ENCODE results near the gene ZIC1.

The ZIC1 gene

GRCh38 chr3:147411815-147412241 is 2.7 kb downstream of the ZIC1 start:
- no peak for DNase-seq

DNA sequence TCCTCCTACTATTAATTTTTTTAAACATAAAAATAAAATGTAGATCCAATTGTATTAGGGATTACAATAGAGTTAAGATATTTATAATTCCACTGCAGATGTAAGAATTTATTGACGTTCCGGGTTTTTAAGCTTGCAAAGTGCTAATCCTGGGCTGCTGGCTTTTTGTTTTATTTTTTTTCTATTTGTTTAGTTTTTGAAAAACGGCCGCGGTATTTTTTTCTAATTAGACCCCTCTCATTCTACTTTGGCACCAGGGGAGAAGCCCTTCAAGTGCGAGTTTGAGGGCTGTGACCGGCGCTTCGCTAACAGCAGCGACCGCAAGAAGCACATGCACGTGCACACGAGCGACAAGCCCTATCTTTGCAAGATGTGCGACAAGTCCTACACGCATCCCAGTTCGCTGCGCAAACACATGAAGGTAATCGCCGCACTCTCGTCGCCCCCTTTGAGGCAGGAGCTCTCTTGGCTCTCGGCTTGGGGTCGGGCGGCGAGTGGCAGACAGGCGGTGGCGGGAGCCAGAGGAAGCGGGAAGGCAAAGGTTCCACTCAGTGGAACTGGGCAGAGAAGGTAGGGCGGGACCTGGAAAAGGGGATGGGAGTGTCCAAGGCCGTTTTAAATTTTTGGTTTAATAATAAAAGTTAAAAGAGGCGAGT is 3.2 kb downstream of the ZIC1 start:
- no peak for DNase-seq

GRCh38 chr3:147412917-147413685 is 3.9 kb downstream of the ZIC1 start:
- no peak for DNase-seq

GRCh38 chr3:147413686-147414389 is 4.7 kb downstream of the ZIC1 start:
- no peak for DNase-seq

GRCh38 chr3:147414390-147415138 is 5.4 kb downstream of the ZIC1 start:
- no peak for DNase-seq

- no peak for DNase-seq
Observed at GRCh38 chr3:147415286-147415685, 6.1 kb downstream of the ZIC1 start.

DNA sequence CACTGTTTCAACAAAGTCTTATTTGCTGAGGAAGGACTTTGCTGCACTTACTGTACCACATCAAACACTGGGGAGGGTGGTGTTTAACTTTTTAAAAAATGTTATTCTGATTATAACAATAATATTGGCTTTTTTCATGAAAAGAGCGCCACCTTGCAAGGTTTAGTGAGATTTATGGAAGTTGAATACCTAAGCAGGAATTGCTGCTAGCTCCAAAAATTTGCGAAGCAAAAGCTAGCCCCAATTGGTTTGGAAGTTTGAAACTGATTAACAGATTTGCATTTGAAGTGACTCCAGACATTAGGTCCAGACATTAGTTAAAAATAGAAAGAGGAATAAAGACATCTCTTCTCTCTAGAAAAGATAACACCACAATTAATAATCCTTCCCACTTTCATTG is 6.7 kb downstream of the ZIC1 start:
- no peak for DNase-seq

DNA sequence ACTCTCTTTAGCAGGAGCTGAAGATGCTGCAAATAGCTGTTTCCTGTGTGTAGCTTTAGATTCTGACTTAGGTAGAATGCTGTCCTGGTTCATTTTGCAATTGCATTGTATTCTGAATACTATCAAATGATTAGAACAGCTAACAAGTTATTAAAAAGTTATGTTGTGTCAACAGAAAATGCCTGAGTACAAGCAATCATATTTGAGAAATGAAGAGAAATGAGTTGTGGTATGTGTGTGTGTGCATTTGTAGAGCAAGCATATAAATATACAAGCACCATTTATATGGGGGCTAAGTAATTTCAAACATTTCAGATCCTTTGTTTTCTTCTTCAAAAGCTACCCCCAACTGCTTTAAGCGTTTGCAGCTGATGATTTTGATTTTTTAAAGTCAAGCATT is 7.8 kb downstream of the ZIC1 start:
- DNase-seq, result no peak

- no peak for DNase-seq
Observed at GRCh38 chr3:147417551-147418295, 8.6 kb downstream of the ZIC1 start.

DNA sequence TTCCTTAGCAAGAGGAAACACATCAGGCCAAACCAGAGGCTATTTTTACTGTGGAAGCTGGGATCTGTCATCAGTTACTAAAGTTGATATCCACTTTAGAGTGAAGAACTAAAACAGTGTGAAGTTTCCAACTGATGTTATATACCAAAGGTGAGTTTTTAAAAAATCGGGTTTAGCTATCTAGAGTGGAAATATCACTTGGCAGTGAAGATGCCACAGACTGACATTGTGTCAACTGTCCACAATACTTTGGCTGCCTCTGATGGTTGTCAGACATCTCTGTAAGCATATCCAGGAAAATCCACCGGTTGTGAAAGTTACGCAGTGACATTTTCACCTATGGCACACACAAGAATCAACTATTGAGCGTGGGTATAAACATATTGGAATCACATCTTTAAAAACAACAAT is 9.2 kb downstream of the ZIC1 start:
- DNase-seq, result no peak

GRCh38 chr3:147418808-147419701 is 9.9 kb downstream of the ZIC1 start:
- DNase-seq, result no peak

DNA sequence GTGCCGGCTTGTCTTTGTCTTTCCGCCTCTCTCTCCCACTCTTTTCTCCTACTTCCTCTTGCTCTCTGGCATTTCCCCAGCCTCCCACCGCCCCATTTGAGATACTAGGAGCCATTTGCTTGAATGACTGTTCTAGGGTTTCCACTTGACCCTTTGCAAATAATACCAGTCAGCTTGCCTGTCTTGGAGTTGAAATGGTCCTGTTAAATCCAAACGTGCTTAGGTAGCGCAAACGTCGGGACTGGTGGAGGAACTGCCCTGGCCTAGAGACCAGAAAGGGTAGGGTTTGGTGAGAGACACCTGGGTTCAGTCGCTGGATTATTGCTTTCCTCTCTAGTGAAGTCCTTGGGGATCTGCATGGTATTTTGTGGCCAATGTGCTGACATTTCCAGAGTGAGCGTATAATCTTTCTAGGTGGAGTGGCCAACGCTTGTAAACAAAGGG is 10.6 kb downstream of the ZIC1 start:
- no peak for DNase-seq

- no peak for DNase-seq
Observed at GRCh38 chr3:147420353-147421183, 11.4 kb downstream of the ZIC1 start.

- DNase-seq, result no peak
Observed at GRCh38 chr3:147421184-147421912, 12.2 kb downstream of the ZIC1 start.

DNA sequence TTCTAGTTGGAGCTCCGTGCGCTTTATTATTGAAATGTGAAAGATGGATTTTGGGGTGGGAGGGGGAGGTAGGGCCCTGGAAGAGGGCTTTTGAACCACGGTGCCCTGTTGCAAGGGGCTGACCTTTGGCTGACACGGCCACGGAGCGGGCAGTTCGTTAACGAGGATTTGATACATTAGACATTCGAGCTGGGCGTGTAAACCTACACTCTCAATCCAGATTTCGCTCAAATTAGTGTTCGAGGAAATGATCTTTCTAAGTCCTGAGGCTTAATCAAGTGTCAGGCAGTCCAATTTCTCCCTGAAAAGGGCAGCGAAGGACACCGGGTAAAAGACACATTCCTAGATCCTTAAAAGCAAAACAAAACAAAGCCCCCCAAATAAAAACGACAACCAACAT is 13.0 kb downstream of the ZIC1 start:
- no peak for DNase-seq

DNA sequence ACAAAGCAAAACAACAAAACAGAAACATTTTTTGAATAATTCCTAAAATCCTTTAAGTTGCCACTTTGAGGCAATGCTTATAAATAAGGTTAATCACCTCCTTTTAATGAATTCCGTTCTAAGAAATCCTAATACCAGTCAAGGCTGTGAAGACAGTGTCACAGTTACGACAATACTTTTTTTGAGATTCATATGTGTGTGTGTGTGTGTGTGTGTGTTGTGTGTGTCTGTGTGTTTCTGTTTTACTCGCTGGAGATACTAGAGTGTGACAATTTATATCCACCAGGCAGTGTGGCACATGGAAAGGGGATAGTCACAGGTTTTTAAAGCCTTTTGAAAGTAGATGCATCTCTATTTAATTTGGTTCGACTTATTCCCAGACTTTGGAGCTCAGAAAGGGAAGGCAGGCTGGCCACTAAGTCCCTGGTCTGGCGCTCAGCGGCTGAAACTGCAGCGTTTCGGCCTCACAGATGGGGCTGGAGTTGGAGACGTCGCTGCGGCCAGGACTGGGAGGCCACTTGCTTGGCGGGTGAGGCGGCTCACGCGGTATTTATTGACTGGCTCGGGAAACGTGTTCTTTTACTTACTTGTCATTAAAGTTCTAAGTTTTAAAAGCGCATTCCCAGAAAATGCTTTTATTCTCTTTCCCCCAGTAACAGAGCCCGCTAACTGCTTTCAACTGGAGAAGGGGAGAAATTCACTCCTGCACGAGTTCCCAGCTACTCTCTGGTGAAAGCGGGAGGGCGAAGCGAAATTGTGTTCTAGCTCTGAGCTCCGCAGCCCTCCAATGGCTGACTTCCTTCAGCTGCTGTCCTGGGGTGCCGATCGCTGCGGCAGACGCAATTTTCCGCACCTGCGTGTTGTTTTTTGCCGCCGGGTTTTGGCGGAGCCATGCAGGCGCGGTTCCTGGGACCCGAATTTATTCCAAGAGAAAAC is 13.7 kb downstream of the ZIC1 start:
- DNase-seq, result no peak

- no peak for DNase-seq
Observed at GRCh38 chr3:147423537-147423797, 14.3 kb downstream of the ZIC1 start.

GRCh38 chr3:147423798-147424580 is 14.8 kb downstream of the ZIC1 start:
- no peak for DNase-seq

All from activated CD4-positive, alpha-beta T cell treated with anti-CD3 and anti-CD28 coated beads for 1 hour (primary cell).